B cell (primary cell): ENCODE data around the gene AGRP.

Source experiments
- EZH2 ChIP-seq: IDR thresholded peaks from 2 replicates; pipeline ENCODE4 v1.6.1; 2012; ENCODE audit warnings: borderline replicate concordance, low read depth, mild to moderate bottlenecking, moderate library complexity, low read length; ENCODE audit not compliant: insufficient read depth, poor library complexity, severe bottlenecking
- TF ChIP-seq, protein P1 (sequence below): fragments of 200-600 bp; IDR thresholded peaks from one replicate; pipeline ENCODE4 v1.8.0; 2022; ENCODE audit warnings: antibody characterized with exemption, mild to moderate bottlenecking

DNA sequence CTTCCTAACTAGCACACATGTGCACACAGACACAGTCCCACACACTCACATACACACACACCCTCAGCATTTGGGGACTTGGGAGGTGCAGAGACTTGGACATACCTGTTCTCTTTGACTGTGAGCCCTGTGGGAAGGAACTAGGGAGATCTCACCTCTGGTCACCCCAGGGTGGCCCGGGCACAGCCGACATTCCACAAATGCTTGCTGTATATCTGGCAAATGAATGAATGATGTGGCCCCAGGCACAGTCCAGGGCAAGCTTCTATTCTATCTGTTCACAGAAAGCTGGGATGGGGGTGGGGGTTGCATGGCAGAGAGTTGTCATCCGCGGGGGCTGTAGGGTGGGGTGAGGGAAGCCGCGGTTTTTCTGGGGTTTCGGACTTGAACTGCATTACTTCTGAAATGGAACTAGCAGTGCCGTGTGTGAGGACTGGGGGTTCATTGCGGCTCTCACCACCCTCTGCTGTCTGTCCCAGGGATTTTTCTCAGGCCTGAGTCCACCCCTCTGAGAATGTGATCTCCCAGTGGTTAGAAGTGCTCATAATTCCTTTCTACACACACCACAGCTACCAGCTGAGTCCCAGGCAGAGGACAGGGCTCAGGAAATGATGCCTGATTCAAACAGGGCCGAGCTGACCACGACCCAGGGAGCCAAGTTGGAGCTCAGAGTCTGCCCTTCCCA lies 42.0 kb upstream of the AGRP start:
- TF ChIP-seq, protein P1, sequence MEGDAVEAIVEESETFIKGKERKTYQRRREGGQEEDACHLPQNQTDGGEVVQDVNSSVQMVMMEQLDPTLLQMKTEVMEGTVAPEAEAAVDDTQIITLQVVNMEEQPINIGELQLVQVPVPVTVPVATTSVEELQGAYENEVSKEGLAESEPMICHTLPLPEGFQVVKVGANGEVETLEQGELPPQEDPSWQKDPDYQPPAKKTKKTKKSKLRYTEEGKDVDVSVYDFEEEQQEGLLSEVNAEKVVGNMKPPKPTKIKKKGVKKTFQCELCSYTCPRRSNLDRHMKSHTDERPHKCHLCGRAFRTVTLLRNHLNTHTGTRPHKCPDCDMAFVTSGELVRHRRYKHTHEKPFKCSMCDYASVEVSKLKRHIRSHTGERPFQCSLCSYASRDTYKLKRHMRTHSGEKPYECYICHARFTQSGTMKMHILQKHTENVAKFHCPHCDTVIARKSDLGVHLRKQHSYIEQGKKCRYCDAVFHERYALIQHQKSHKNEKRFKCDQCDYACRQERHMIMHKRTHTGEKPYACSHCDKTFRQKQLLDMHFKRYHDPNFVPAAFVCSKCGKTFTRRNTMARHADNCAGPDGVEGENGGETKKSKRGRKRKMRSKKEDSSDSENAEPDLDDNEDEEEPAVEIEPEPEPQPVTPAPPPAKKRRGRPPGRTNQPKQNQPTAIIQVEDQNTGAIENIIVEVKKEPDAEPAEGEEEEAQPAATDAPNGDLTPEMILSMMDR, result no peak
- no peak for TF ChIP-seq EZH2
